A673 (cell line): ENCODE measurements around the gene CXCL9. TPM values are rescaled to one million over a fixed set of nuclear protein-coding genes. Genes with fewer than 3 reads are reported as not detected.

Experiments
- BruUV-seq: library from RNA; stranded (reverse); fragments of 400-500 nt; replicated peaks from 2 replicates; lab custom pipeline; 2021; lab: Mats Ljungman, UMichigan
- CTCF ChIA-PET: fragments of 300-600 bp; sonication (Branson Sonifier 250); formaldehyde crosslinking; loops from one replicate; lab custom pipeline; 2022; ENCODE audit warnings: antibody characterized with exemption; lab: Charles Lee
- POLR2A ChIA-PET: fragments of 300-600 bp; sonication (Branson Sonifier 250); formaldehyde crosslinking; loops from one replicate; lab custom pipeline; 2022; ENCODE audit warnings: antibody characterized with exemption; ENCODE audit not compliant: low non-redundant PET; lab: Charles Lee
- DNase-seq: peaks from one replicate; pipeline ENCODE4 v3.0.0-alpha.2; 2015; ENCODE audit warnings: low spot score
- H3K27ac ChIP-seq: fragments of 200-600 bp; sonication (generic); 2 replicates; pipeline ENCODE4 v1.5.1; 2016; ENCODE audit warnings: mixed run types, low read depth, mild to moderate bottlenecking, mixed read lengths, antibody characterized with exemption, low read length; ENCODE audit not compliant: poor library complexity, severe bottlenecking
- H3K27me3 ChIP-seq: fragments of 200-600 bp; sonication (generic); replicated peaks from 2 replicates; pipeline ENCODE4 v1.6.1; 2017; ENCODE audit warnings: mixed run types, low read depth, mild to moderate bottlenecking, mixed read lengths, antibody characterized with exemption, low read length; ENCODE audit not compliant: insufficient read depth, poor library complexity
- H3K36me3 ChIP-seq: fragments of 200-600 bp; sonication (generic); 2 replicates; pipeline ENCODE4 v1.6.1; 2016; ENCODE audit warnings: mixed run types, mild to moderate bottlenecking, mixed read lengths, antibody characterized with exemption, low read length; ENCODE audit not compliant: insufficient read depth, poor library complexity, severe bottlenecking
- H3K4me1 ChIP-seq: fragments of 200-600 bp; sonication (generic); 2 replicates; pipeline ENCODE4 v1.6.1; 2017; ENCODE audit warnings: mixed run types, mild to moderate bottlenecking, mixed read lengths, antibody characterized with exemption, low read length; ENCODE audit not compliant: insufficient read depth, poor library complexity, severe bottlenecking
- H3K4me3 ChIP-seq: fragments of 200-600 bp; sonication (generic); 2 replicates; pipeline ENCODE4 v1.5.1; 2016; ENCODE audit warnings: low read depth, mixed run types, mild to moderate bottlenecking, mixed read lengths, low read length; ENCODE audit not compliant: poor library complexity, severe bottlenecking
- H3K9me3 ChIP-seq: fragments of 200-600 bp; sonication (generic); 2 replicates; pipeline ENCODE4 v1.6.1; 2016; ENCODE audit warnings: mixed run types, low read depth, mild to moderate bottlenecking, mixed read lengths, antibody characterized with exemption, low read length; ENCODE audit not compliant: poor library complexity, severe bottlenecking
- CTCF ChIP-seq: fragments of 300-800, 200-600 bp; sonication (generic); conservative IDR thresholded peaks from 2 replicates; pipeline ENCODE4 v1.5.1; 2017; ENCODE audit warnings: low read depth, mild to moderate bottlenecking, antibody characterized with exemption, low read length, moderate library complexity, mixed read lengths
- EZH2 ChIP-seq: fragments of 200-600 bp; sonication (generic); IDR thresholded peaks from 2 replicates; pipeline ENCODE4 v1.6.1; 2017; ENCODE audit warnings: borderline replicate concordance, low read depth, mild to moderate bottlenecking, mixed read lengths, antibody characterized with exemption, low read length; ENCODE audit not compliant: poor library complexity, severe bottlenecking
- intact Hi-C: fragments of 100-400 bp; cut with micrococcal nuclease; formaldehyde crosslinking; loops from one replicate; pipeline ENCODE4 v1.10.0; 2022; ENCODE audit not compliant: unreplicated experiment
- total RNA-seq: library from RNA; stranded (reverse); gene quantifications from 2 replicates; pipeline ENCODE4 v1.2.3, GENCODE V29; 2021

Gene CXCL9
- total RNA-seq, 1 experiment from 2014 or later, result not detected

- no peak for TF ChIP-seq CTCF
- ChIA-PET CTCF (no interaction called here), POLR2A (no interaction called here)
- Histone ChIP-seq H3K36me3 (no peaks in the 10 kb centered on the region), H3K27ac (no peak overlapping the region), H3K4me3 (no peak overlapping the region), H3K9me3 (no peaks in the 10 kb centered on the region), H3K27me3 (no peaks in the 10 kb centered on the region), H3K4me1 (no peaks in the 10 kb centered on the region)
- intact Hi-C loops, result no loop called here
- BruUV-seq, result no TSS peak
- no peak for DNase-seq
Observed at GRCh38 chr4:76036855-76037254, 29.5 kb upstream of the CXCL9 start.

GRCh38 chr4:76035799-76036380 lies 28.6 kb upstream of the CXCL9 start, which contains the start of gene CXCL11:
CXCL11 (minus strand) TSS chr4:76036070; CDS start chr4:76035987, 83 bp downstream.
- TF ChIP-seq EZH2, result no peak
- TF ChIP-seq CTCF, result no peak
- Histone ChIP-seq H3K4me3 (no peak within 1 kb of the TSS), H3K4me1 (no peaks in the 10 kb centered on the region), H3K27ac (no peak within 1 kb of the TSS), H3K36me3 (no peaks in the 10 kb centered on the region), H3K9me3 (no peaks in the 10 kb centered on the region), H3K27me3 (no peaks in the 10 kb centered on the region)
- ChIA-PET POLR2A (no interaction called here), CTCF (no interaction called here)
- intact Hi-C loops, result no loop called here
- no TSS peak for BruUV-seq
- no peak for DNase-seq

GRCh38 chr4:76035141-76035540 lies 27.8 kb upstream of the CXCL9 start:
- H3K4me1 ChIP-seq, result no peaks in the 10 kb centered on the region
- POLR2A ChIA-PET, result no interaction called here
- BruUV-seq, result no TSS peak
- no peaks in the 10 kb centered on the region for H3K9me3 ChIP-seq
- no peak overlapping the region for H3K4me3 ChIP-seq
- intact Hi-C loops, result no loop called here
- TF ChIP-seq EZH2, result no peak
- TF ChIP-seq CTCF, result no peak
- H3K27ac ChIP-seq, result no peak overlapping the region
- CTCF ChIA-PET, result no interaction called here
- H3K27me3 ChIP-seq, result no peaks in the 10 kb centered on the region
- DNase-seq, result no peak
- no peaks in the 10 kb centered on the region for H3K36me3 ChIP-seq
